Suprapubic skin (tissue), 4 donors: ENCODE data around the gene ZNF771. TPM values are rescaled to one million over a fixed set of nuclear protein-coding genes. Genes with fewer than 3 reads are reported as not detected.
"Not testable (repeated sequence)": the region's sequence is repeated elsewhere in the genome, so short reads cannot be mapped to it uniquely, and the experiment has no call there.

ENCODE experiments used
- DNase-seq, 2 donors: peaks; one replicate each; pipeline ENCODE4 v3.0.0-alpha.2; 2019; ENCODE audit warnings: low spot score in 2 of 2
- H3K27ac ChIP-seq: fragments of 200-600 bp; sonication (generic); one replicate; pipeline ENCODE4 v1.5.1; 2019
- H3K27me3 ChIP-seq: fragments of 200-600 bp; sonication (generic); one replicate; pipeline ENCODE4 v1.5.1; 2019
- H3K36me3 ChIP-seq: fragments of 200-600 bp; sonication (generic); one replicate; pipeline ENCODE4 v1.5.1; 2019
- H3K4me1 ChIP-seq: fragments of 200-600 bp; sonication (generic); one replicate; pipeline ENCODE4 v1.5.1; 2019
- H3K4me3 ChIP-seq: fragments of 200-600 bp; sonication (generic); one replicate; pipeline ENCODE4 v1.5.1; 2019; ENCODE audit warnings: mild to moderate bottlenecking
- H3K9me3 ChIP-seq: fragments of 200-600 bp; sonication (generic); one replicate; pipeline ENCODE4 v1.5.1; 2019
- EP300 ChIP-seq: sonication (generic); formaldehyde crosslinking; IDR thresholded peaks from one replicate; pipeline ENCODE4 v1.6.1; 2017; ENCODE audit warnings: antibody characterized with exemption
- POLR2A ChIP-seq, 2 donors: fragments of 450-650 bp; IDR thresholded peaks; one replicate each; pipeline ENCODE4 v1.6.1; 2017; ENCODE audit warnings: antibody characterized with exemption in 2 of 2, mild to moderate bottlenecking in 2 of 2, moderate library complexity in 2 of 2
- POLR2AphosphoS5 ChIP-seq, 3 donors: sonication (generic); formaldehyde crosslinking; IDR thresholded peaks; one replicate each; pipeline ENCODE4 v1.6.1; 2017; ENCODE audit warnings: antibody characterized with exemption in 3 of 3
- WGBS: methylation state at CpG from one replicate; pipeline ENCODE4 v1.1.5; 2018; 5-methylcytosine and 5-hydroxymethylcytosine counted together
- total RNA-seq, 4 donors: library from RNA; depleted of rRNA; stranded (reverse); fragments of >200 nt; gene quantifications; one replicate each; pipeline ENCODE4 v1.1.0, GENCODE V29; 2016
- TF ChIP-seq, protein P1 (sequence below), 2 donors: fragments of 200-600 bp in 1 of 2; fragments of 450-650 bp in 1 of 2; sonication (generic) in 1 of 2; IDR thresholded peaks; one replicate each; pipeline ENCODE4 v1.5.1; 2016 to 2019; ENCODE audit warnings: antibody characterized with exemption in 2 of 2, mild to moderate bottlenecking in 1 of 2, moderate library complexity in 1 of 2

ZNF771 gene
- total RNA-seq, 4 donors from 2014 or later: 4.9 to 14.3 (median 7.3) TPM

DNA sequence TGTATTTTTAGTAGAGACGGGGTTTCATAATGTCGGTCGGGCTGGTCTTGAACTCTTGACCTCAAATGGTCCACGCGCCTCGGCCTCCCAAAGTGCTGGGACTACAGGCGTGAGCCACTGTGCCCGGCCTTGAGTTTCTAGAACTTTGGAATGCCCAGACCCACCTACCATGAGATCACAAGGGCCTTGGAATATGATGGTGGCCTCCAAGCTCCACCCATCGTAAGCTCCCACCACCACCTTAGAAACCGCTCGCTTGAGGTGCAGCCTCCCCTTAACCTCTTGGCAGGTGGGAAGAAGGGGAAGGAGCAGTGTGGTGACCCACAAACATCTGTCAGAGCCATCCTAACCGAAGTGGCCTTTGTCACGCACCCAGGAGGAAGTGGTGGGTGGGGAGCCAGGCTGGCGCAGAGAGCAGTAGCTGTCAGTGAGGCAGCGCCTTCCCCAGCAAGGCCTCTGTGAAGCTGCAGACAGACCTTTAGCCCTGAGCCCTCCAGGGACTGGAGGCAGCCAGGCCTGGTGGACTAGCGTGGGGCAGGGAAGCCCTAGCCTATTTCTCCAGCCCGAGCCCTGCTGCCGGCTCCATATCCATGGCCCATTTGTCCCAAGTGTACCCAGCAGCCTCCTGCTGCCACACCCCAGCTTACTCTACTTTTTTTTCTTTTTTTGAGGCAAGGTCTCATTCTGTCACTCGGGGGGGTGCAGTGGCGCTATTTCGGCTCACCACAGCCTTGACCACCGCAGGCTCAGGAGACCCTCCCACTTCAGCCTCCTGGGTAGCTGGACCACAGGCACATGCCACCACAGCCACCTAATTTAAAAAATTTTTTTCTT, 51.4 kb downstream of the ZNF771 start:
- Histone ChIP-seq H3K27ac (no peak overlapping the region), H3K4me1 (no peaks in the 10 kb centered on the region), H3K36me3 (no peaks in the 10 kb centered on the region), H3K9me3 (no peaks in the 10 kb centered on the region), H3K4me3 (no peak overlapping the region), H3K27me3 (no peaks in the 10 kb centered on the region)
- no peak for DNase-seq
- TF ChIP-seq, protein P1, sequence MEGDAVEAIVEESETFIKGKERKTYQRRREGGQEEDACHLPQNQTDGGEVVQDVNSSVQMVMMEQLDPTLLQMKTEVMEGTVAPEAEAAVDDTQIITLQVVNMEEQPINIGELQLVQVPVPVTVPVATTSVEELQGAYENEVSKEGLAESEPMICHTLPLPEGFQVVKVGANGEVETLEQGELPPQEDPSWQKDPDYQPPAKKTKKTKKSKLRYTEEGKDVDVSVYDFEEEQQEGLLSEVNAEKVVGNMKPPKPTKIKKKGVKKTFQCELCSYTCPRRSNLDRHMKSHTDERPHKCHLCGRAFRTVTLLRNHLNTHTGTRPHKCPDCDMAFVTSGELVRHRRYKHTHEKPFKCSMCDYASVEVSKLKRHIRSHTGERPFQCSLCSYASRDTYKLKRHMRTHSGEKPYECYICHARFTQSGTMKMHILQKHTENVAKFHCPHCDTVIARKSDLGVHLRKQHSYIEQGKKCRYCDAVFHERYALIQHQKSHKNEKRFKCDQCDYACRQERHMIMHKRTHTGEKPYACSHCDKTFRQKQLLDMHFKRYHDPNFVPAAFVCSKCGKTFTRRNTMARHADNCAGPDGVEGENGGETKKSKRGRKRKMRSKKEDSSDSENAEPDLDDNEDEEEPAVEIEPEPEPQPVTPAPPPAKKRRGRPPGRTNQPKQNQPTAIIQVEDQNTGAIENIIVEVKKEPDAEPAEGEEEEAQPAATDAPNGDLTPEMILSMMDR (IDR thresholded peaks at IDR 0.05): no peak
- TF ChIP-seq POLR2A (IDR thresholded peaks at IDR 0.05) (no peak), POLR2AphosphoS5 (IDR thresholded peaks at IDR 0.05) (no peak), EP300 (no peak)
- WGBS: 81% methylated on average over 20 of the region's 22 CpGs

DNA sequence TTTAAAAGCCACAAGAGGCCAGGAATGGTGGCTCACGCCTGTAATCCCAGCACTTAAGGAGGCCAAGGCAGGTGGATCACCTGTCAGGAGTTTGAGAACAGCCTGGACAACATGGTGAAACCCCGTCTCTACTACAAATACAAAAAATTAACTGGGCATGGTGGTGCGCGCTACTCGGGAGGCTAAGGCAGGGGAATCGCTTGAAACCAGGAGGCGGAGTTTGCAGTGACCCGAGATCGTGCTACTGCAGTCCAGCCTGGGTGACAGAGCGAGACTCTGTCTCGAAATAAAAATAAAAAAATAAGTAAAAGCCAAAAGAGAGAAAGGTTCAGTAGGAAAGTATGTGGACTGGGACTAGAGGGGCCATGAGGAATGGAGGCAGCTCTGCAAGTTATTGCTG, 52.0 kb downstream of the ZNF771 start:
- TF ChIP-seq POLR2AphosphoS5 (IDR thresholded peaks at IDR 0.05) (no peak), POLR2A (IDR thresholded peaks at IDR 0.05) (no peak), EP300 (no peak)
- TF ChIP-seq, protein P1 (IDR thresholded peaks at IDR 0.05): no peak
- DNase-seq: no peak
- 89% methylated on average over 11 of the region's 11 CpGs for WGBS
- Histone ChIP-seq H3K4me1 (no peaks in the 10 kb centered on the region), H3K36me3 (no peaks in the 10 kb centered on the region), H3K4me3 (no peak overlapping the region), H3K27ac (no peak overlapping the region), H3K9me3 (no peaks in the 10 kb centered on the region), H3K27me3 (no peaks in the 10 kb centered on the region)

DNA sequence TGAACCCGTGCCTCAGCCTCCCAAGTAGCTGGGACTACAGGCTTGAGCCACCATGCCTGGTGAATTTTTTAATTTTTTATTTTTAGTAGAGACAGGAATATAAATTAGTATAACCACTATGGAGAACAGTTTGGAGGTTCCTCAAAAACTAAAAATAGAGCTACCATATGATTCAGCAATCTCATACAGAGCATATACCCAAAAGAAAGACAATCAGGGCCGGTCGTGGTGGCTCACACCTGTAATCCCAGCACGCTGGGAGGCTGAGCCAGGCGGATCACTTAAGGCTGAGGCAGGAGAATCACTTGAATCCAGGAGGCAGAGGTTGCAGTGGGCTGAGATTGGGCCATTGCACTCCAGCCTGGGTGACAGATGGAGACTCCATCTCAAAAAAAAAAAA, 54.0 kb downstream of the ZNF771 start:
- not testable (repeated sequence) for H3K4me1 ChIP-seq, H3K27me3 ChIP-seq, H3K9me3 ChIP-seq, H3K36me3 ChIP-seq, DNase-seq, H3K27ac ChIP-seq, H3K4me3 ChIP-seq
- WGBS: 81% methylated on average over 5 of the region's 5 CpGs

DNA sequence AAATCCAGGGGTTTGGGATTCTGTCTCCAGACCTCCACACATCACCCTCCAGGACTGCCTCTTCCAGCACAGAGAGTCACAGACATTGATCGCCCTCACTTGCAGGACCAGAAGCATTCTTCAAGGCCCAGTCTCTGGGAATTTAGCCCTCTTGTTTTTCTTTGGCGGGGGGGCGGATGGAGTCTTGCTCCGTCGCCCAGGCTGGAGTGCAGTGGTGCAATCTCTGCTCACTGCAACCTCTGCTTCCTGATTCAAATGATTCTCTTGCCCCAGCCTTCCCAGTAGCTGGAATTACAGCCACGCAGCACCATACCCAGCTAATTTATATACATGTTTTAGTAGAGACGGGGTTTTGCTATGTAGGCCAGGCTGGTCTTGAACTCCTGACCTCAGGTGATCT, 56.7 kb downstream of the ZNF771 start:
- H3K4me3 ChIP-seq: no peak overlapping the region
- H3K4me1 ChIP-seq: no peaks in the 10 kb centered on the region
- no peak for TF ChIP-seq POLR2A (IDR thresholded peaks at IDR 0.05)
- no peak for TF ChIP-seq POLR2AphosphoS5 (IDR thresholded peaks at IDR 0.05)
- no peak for TF ChIP-seq EP300
- TF ChIP-seq, protein P1 (IDR thresholded peaks at IDR 0.05): no peak
- no peaks in the 10 kb centered on the region for H3K36me3 ChIP-seq
- H3K27ac ChIP-seq: no peak overlapping the region
- no peak for DNase-seq
- 82% methylated on average over 7 of the region's 7 CpGs for WGBS
- H3K27me3 ChIP-seq: no peaks in the 10 kb centered on the region
- H3K9me3 ChIP-seq: no peaks in the 10 kb centered on the region

Other genes with a start within 250 kb of the ZNF771 start
- 10 to 100 TPM; 14.5 to 25.3 (median 19.3) TPM for gene CORO1A, start 224.0 kb upstream of the ZNF771 start, total RNA-seq
- 100 to 1,000 TPM in 3 of 4 donors, 10 to 100 TPM in 1; 72.7 to 434 (median 197) TPM for gene BOLA2B, start 213.9 kb upstream of the ZNF771 start, total RNA-seq
- 10 to 100 TPM; 27.3 to 56.2 (median 44.9) TPM for gene SLX1A, start 213.7 kb upstream of the ZNF771 start, total RNA-seq
- gene SULT1A3, start 208.4 kb upstream of the ZNF771 start, total RNA-seq: 10 to 100 TPM in 1 of 4 donors, 1 to 10 TPM in 2, not detected in 1; 4.8 to 24.6 (median 7.8) TPM
- 10 to 100 TPM in 1 of 4 donors, 1 to 10 TPM in 3; 2.5 to 12.8 (median 4.7) TPM for gene NPIPB13, start 159.1 kb upstream of the ZNF771 start, total RNA-seq
- 10 to 100 TPM; 21.6 to 34.9 (median 27.7) TPM for gene CD2BP2, start 52.3 kb upstream of the ZNF771 start, total RNA-seq
- 10 to 100 TPM; 34.4 to 43.2 (median 38.4) TPM for gene TBC1D10B, start 37.1 kb upstream of the ZNF771 start, total RNA-seq
- not detected for gene MYL11, start 32.8 kb upstream of the ZNF771 start, total RNA-seq
- 1 to 10 TPM in 2 of 4 donors, under 1 TPM in 1, not detected in 1; 0.52 to 2.3 (median 1.3) TPM for gene SEPTIN1, start 25.0 kb upstream of the ZNF771 start, total RNA-seq
- gene ZNF48, start 12.2 kb upstream of the ZNF771 start, total RNA-seq: 10 to 100 TPM in 1 of 4 donors, 1 to 10 TPM in 3; 6.3 to 12.1 (median 8.1) TPM
- 10 to 100 TPM; 17.2 to 26.0 (median 20.0) TPM for gene DCTPP1, start 22.4 kb downstream of the ZNF771 start, total RNA-seq
- 10 to 100 TPM; 16.8 to 26.2 (median 22.2) TPM for gene SEPHS2, start 38.3 kb downstream of the ZNF771 start, total RNA-seq
- 1 to 10 TPM in 2 of 4 donors, under 1 TPM in 2; 0.47 to 4.3 (median 1.9) TPM for gene ITGAL, start 65.1 kb downstream of the ZNF771 start, total RNA-seq
- 10 to 100 TPM; 30.5 to 41.3 (median 36.6) TPM for gene ZNF768, start 119.0 kb downstream of the ZNF771 start, total RNA-seq
- 10 to 100 TPM in 3 of 4 donors, 1 to 10 TPM in 1; 9.4 to 15.4 (median 11.5) TPM for gene ZNF747, start 127.3 kb downstream of the ZNF771 start, total RNA-seq
- 10 to 100 TPM in 1 of 4 donors, 1 to 10 TPM in 3; 5.5 to 10.5 (median 8.7) TPM for gene ZNF764, start 150.8 kb downstream of the ZNF771 start, total RNA-seq
- gene ZNF688, start 164.1 kb downstream of the ZNF771 start, total RNA-seq: 10 to 100 TPM in 3 of 4 donors, 1 to 10 TPM in 1; 9.9 to 33.0 (median 20.0) TPM
- gene ZNF785, start 178.1 kb downstream of the ZNF771 start, total RNA-seq: 10 to 100 TPM in 3 of 4 donors, 1 to 10 TPM in 1; 9.8 to 24.5 (median 11.2) TPM
- gene ZNF689, start 202.8 kb downstream of the ZNF771 start, total RNA-seq: 10 to 100 TPM in 1 of 4 donors, 1 to 10 TPM in 3; 5.3 to 11.2 (median 6.0) TPM
- gene PRR14, start 243.4 kb downstream of the ZNF771 start, total RNA-seq: 10 to 100 TPM; 56.7 to 68.8 (median 62.1) TPM